NCI-H1105 treated with DMSO at 0.1 percent for 48 hours (cell line): Measurements from ENCODE around the gene STXBP6.

Source experiments
- DNase-seq: peaks from one replicate; lab custom pipeline; 2025; lab: John Stamatoyannopoulos, UW

Gene STXBP6

GRCh38 chr14:25049568-25050268 is at the start of gene STXBP6:
Gene STXBP6 (minus strand): TSS chr14:25050147. CDS start chr14:24974818, 75,329 bp downstream.
- DNase-seq, result peak; percentile 59

GRCh38 chr14:25097120-25097519 is 47.2 kb upstream of the STXBP6 start:
- DNase-seq, result no peak

- no peak for DNase-seq
These were observed 45.9 kb upstream of the STXBP6 start for GRCh38 chr14:25095736-25096437.

- no peak for DNase-seq
These were observed 44.4 kb upstream of the STXBP6 start for GRCh38 chr14:25094171-25094907.

- no peak for DNase-seq
These were observed 42.4 kb upstream of the STXBP6 start for GRCh38 chr14:25092258-25092740.

- no peak for DNase-seq
These were observed 40.9 kb upstream of the STXBP6 start for GRCh38 chr14:25090716-25091454.

- DNase-seq, result no peak
These were observed 40.3 kb upstream of the STXBP6 start for GRCh38 chr14:25090256-25090655.

- DNase-seq, result no peak
These were observed 39.5 kb upstream of the STXBP6 start for GRCh38 chr14:25089496-25089895.

- no peak for DNase-seq
These were observed 37.0 kb upstream of the STXBP6 start for GRCh38 chr14:25086821-25087396.

GRCh38 chr14:25086081-25086480 is 36.1 kb upstream of the STXBP6 start:
- no peak for DNase-seq

GRCh38 chr14:25080682-25081081 is 30.7 kb upstream of the STXBP6 start:
- no peak for DNase-seq

GRCh38 chr14:25079311-25079710 is 29.4 kb upstream of the STXBP6 start:
- no peak for DNase-seq

- no peak for DNase-seq
These were observed 24.2 kb upstream of the STXBP6 start for GRCh38 chr14:25074099-25074685.

- DNase-seq, result no peak
These were observed 19.9 kb upstream of the STXBP6 start for GRCh38 chr14:25069879-25070278.

GRCh38 chr14:25067600-25067999 is 17.7 kb upstream of the STXBP6 start:
- no peak for DNase-seq

- no peak for DNase-seq
These were observed 12.0 kb upstream of the STXBP6 start for GRCh38 chr14:25062022-25062321.

- no peak for DNase-seq
These were observed 6.7 kb upstream of the STXBP6 start for GRCh38 chr14:25056688-25057078.

- DNase-seq, result no peak
These were observed 6.2 kb upstream of the STXBP6 start for GRCh38 chr14:25055992-25056687.

GRCh38 chr14:25055005-25055404 is 5.1 kb upstream of the STXBP6 start:
- DNase-seq, result no peak

- no peak for DNase-seq
These were observed 3.6 kb upstream of the STXBP6 start for GRCh38 chr14:25053585-25053984.

- no peak for DNase-seq
These were observed 3.0 kb upstream of the STXBP6 start for GRCh38 chr14:25052921-25053320.
